GM18858 (cell line): ENCODE results near the gene HOXA11.

ENCODE experiments used
- ATAC-seq: cut with Tn5 transposase; IDR thresholded peaks from one replicate; pipeline ENCODE4 v1.9.1; 2021; ENCODE audit not compliant: unreplicated experiment

The HOXA11 gene

GRCh38 chr7:27194002-27194352, 8.9 kb upstream of the HOXA11 start:
- no peak for ATAC-seq

- ATAC-seq = no peak
These were observed 8.4 kb upstream of the HOXA11 start for GRCh38 chr7:27193335-27194001.

- ATAC-seq = no peak
These were observed 7.7 kb upstream of the HOXA11 start for GRCh38 chr7:27192546-27193334.

GRCh38 chr7:27191833-27192545, 7.0 kb upstream of the HOXA11 start:
- ATAC-seq = no peak

- no peak for ATAC-seq
These were observed 6.2 kb upstream of the HOXA11 start for GRCh38 chr7:27191161-27191731.

- ATAC-seq = no peak
These were observed 5.1 kb upstream of the HOXA11 start for GRCh38 chr7:27189997-27190748.

GRCh38 chr7:27189295-27189996, 4.4 kb upstream of the HOXA11 start:
- no peak for ATAC-seq

- no peak for ATAC-seq
These were observed 3.6 kb upstream of the HOXA11 start for GRCh38 chr7:27188386-27189294.

GRCh38 chr7:27187475-27188385, 2.7 kb upstream of the HOXA11 start:
- ATAC-seq = no peak

GRCh38 chr7:27186668-27187474, 1.8 kb upstream of the HOXA11 start:
- no peak for ATAC-seq

- no peak for ATAC-seq
These were observed 1.0 kb upstream of the HOXA11 start for GRCh38 chr7:27185854-27186667.

GRCh38 chr7:27184337-27185012, 557 bp downstream of the HOXA11 start:
- no peak for ATAC-seq

GRCh38 chr7:27183682-27184336, 1.2 kb downstream of the HOXA11 start:
- no peak for ATAC-seq

GRCh38 chr7:27182861-27183681, 2.0 kb downstream of the HOXA11 start:
- no peak for ATAC-seq
